UCSD-AML1 (cell line): ENCODE data around the gene ATP4A.

Experiments
- DNase-seq: peaks from one replicate; lab custom pipeline; 2025; ENCODE audit not compliant: unreplicated experiment; lab: John Stamatoyannopoulos, UW

Gene ATP4A

GRCh38 chr19:35566738-35567137, 3.3 kb upstream of the ATP4A start:
- DNase-seq, result no peak

- DNase-seq, result no peak
Observed at GRCh38 chr19:35565016-35565856, 1.8 kb upstream of the ATP4A start.

GRCh38 chr19:35562776-35563175, 682 bp downstream of the ATP4A start:
- DNase-seq, result no peak

- no peak for DNase-seq
Observed at GRCh38 chr19:35562336-35562735, 1.1 kb downstream of the ATP4A start.

GRCh38 chr19:35561436-35561835, 2.0 kb downstream of the ATP4A start:
- DNase-seq, result no peak

DNA sequence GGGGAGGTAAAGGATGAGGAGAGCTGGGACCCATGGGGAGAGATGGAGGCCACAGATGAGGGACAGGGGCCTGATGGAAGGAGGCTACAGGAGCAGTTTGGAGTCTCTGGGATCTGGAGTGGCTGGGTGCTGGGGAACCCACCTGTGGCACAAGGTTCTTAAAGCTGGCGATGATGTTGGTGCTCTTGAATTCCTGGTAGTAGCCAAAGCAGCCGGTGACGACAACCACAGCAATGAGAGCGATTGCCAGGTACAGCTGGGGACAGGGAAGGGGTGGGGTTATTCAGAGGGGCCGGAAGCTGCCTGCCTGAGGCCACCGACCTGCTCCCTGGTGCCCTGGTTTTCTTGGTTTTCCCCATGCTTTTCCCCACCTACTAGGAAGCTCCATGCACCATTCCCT, 2.8 kb downstream of the ATP4A start:
- DNase-seq, result no peak

DNA sequence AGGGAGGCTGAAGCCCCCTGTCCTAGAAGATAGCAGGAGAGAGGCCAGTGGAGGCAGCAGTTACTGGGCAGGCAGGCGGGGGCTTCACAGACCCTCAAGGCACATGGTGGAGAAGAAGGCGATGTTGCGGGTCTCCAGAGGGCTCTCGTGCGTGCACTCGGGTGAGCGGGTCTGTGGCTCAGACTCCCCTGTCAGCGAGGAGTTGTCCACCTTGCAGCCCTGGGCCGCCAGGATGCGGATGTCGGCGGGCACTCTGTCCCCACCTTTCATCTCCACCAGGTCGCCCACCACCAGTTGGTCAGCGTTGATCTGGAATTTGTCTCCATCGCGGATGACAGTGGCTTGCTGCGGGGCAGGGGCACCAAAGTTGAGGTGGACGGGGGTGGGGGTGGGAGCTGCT, 3.2 kb downstream of the ATP4A start:
- no peak for DNase-seq

DNA sequence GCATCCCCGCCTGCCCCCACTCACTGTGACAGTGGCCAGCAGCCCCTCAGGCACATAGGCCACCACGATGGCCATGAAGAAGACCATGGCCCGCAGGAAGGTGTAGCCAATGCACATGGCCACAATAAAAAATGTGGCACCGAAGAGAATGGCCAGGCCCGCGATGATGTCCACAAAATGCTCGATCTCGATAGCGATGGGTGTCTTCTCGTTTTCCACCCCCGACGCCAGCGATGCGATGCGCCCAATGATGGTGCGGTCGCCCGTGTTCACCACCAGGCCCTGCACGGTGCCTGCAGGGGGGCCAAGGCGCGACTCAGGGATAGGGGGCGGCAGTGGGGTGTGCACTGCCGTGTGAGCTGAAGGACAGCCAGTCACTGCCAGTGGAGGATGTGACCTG, 3.7 kb downstream of the ATP4A start:
- DNase-seq, result no peak

DNA sequence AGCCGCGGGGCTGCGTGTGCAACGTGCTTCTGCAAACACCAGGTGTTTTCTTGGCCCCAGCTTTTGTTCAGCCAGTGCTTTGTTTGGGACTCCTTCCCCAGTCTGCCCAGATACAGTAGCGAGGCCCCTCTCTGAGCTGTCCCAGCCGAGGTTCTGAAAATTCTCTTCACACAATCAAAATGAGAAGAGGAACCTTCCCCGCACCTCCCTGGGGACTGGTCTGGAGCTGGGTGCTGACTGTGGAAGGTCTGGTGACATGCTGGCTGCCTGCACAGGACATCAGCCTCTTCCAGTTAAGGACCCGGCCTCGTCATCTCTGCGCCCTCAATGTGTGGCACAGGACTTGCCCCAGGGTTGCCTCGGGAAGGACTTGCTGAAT, 4.2 kb downstream of the ATP4A start:
- DNase-seq, result no peak

DNA sequence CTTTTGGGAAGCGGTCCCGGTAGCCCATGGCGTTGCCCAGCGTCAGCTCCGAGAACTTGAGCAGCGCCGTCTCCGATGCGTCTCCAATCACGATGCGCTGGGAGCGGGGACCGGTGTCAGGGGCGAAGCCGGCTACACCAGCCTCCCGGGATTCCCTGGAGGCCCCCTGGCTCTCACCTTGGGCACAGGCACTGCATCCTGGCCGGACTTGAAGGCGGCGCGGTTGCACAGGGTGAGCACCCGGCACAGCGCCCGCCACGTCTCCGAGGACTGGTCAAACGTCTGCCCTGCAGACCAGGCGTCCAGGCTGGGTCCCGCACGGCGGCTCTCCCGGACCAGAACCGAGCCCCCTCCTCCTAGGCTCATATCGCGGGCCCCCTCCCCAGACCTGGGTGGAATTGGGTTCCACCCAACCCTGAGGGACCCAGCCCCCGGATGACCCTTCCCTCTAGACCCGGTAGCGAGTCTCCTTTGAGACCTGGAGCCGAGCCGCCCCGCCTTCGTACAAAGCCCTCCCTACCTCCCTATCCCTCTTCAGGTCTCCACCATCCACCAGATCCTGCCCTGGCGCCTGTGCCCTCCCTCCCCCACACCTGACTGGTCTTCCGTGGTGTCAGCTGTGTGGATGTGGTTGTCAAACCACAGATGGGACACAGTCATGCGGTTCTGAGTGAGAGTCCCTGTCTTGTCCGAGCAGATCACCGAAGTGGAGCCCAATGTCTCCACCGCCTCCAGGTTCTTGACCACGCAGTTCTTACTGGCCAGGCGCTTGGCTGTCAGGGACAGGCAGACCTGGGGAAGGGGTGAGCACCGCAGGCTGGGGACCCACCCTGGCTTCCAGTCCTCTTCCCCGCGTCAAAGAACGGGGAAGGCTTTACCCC, 4.8 kb downstream of the ATP4A start:
- DNase-seq, result no peak

DNA sequence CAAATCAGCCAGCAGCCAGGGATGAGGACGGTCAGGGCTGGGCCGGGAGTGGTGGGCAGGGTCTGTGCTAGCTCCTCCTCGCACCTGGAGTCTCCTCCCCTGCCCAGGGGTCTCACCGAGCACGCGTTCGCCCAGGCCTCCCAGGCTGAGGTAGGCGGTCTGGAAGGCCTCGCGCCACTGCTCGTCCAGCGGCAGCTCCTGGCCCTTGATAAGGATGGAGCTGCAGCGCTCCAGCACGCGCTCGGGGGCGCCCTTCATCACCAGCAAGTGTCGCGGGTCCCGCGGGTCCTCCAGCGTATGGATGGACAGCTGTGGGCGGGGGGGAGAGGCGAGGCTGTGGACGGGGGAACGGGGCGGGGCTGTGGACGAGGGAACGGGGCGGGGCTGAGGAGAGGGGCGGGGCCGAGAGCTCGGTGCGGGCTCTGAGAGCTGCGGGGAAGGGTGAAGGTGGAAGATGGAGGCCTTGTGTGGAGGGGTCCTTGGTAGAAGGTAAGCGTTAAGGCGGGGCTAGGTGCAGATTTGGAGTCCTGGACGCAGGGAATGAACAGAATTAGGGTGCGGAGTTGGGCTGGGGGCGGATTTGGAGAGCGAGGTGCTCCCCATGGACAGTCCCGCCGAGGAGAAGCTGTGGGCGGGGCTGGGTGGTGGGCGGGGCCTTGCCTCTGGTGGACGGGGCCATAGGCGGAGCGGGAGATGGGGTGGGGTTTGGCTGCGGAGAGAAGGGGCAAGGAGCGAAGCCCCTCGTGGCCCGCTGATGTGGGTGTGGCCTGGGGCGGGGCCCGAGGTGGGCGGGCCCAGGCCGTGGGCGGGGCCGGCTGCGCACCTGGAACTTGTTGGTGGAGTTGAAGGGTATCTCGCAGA, 5.7 kb downstream of the ATP4A start:
- no peak for DNase-seq

GRCh38 chr19:35556846-35557538, 6.5 kb downstream of the ATP4A start:
- DNase-seq, result no peak

DNA sequence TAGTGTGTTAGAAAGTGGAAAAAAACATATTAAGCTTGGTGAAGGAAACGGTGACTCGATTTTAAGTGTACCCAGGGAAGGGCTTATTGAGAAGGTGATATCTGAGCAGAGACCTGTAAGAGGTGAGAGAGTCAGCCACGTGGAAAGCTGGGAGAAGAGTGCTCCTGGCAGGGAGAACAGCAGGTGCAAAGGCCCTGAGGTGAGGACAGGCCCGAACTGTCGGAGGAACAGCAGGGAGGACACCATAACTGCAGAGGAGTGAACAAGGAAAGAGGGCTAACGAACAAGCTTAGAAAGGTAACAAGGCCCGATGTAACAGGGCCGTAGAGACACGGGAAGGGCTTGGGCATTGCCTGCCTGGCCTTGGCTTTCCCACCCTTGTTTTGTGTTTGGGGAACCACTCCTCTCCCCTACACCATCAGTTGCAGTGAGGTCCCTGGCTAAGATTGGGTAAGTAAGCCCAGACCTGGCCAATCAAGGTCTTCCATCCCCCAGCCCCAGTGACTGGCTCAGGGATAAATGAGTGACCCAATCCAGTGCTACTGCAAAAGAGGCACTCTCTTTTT, 7.3 kb downstream of the ATP4A start:
- no peak for DNase-seq

DNA sequence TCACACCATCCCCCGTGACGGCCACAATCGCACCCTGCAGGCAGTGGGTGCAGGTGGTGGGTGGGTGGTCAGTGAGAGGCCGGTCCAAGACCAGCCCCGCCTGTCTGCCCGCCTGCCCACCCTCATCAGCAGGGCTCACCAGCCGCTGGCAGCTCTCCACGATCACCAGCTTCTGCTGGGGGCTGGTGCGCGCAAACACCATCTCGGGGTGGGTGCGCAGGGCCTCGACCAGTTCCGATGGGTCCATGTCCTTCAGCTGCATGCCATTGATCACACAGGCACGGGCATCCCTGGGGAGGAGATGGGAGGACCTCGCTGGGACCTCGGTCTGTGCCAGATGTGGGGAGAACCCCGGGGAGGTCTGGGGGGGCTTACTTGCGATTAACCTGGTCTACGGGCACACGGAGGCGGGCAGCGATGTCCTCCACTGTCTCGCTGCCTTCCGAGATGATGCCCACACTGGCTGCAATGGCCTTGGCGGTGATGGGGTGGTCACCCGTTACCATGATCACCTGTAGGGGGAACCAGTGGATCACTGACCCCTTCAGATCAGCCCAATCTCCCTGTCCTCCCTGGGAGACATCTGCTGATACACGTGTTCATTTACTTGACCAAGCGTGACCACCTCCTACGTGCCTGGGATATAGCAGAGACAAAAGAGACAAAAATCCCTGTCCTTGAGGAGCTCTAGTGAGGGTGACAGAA, 8.0 kb downstream of the ATP4A start:
- no peak for DNase-seq

DNA sequence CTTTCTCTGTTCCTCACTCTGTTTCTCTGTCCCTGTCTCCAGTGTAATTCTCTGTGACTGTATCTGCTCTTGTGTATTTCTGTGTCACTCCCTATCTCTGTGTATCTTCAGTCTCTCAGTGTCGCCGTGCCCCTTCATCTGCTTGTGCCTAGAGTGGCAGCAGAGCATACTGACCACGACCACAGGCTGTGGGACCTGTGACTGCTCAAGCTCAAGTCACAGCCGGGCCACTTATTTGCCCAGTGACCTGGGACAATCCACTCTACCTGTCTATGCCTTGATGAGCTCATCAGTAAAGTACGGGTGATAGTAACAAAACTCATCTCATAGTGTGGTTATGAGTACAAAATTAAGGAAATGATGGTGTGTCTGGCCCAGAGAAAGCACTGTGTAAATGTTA, 9.4 kb downstream of the ATP4A start:
- no peak for DNase-seq

DNA sequence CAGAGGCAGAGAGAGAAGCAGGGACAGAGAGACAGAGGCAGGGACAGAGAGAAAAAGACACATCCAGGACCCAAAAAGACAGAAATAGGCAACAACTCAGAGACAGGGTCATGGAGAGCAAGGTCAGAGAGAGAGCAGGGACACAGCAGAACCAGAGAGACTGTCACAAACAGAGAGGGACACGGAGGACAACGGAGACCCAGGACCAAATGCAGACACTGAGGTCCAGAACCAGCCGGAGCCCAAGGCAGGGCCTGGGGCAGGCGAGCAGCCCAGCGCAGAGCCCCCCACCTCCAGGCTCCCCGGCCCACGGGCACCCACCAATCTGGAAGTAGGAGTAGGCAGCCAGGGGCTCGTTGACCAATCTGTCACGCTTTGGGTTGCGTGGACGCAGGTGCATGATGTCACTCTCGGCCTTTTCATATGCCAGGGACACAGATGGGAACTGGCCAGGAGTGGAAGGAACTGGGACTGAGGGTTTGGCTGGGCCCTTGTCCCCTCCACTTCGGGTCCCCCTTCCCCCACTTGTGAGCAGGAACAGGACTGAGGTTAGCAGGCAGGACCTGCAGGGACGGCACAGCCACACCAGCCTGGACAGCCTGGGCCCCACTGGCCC, 10.0 kb downstream of the ATP4A start:
- DNase-seq, result no peak

DNA sequence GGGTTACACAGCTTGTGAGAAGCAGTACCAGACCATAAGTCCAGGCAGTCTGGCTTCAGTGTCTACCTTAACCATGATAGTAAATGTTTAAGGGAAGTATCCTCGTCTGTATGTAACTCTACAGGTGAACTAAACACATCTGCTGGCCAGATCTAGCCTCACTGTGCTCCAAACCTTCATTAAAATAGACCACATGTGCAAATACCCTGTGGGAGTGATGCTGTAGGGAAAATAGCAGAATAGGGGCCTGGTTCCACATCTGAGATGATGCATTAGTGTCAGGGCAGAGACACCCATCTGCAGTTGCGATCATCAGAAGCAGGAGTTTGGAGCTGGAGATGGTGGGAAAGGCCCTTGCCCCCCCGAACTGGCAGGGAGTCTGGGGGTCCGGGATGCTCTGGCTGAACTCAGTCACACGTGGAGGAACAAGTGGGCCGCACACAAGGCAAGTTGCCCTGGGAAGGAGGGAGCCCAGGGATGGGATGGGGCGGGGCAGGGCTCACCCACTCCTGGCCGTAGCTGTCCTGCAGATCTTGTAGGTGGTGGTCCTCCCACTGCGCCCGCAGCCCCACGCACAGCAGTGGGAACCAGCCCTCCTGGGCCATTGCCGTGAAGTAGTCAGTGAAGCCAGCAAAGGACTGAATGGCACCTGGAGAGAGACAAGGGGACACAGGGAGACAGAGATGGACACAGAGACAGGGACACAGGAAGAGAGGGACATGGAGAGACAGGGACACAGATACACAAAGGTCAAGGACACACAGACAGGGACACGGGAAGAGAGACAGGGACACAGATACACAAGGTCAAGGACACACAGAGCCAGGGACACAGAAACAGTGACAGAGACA, 10.7 kb downstream of the ATP4A start:
- DNase-seq, result no peak

- DNase-seq, result no peak
Observed at GRCh38 chr19:35551091-35551810, 12.2 kb downstream of the ATP4A start.
